Measurements from ENCODE around the gene TSC1. TPM values are rescaled to one million over a fixed set of nuclear protein-coding genes. Genes with fewer than 3 reads are reported as not detected.

TSC1 gene
- total RNA-seq, 1 donor from 2014 or later, result 52.8 TPM

DNA sequence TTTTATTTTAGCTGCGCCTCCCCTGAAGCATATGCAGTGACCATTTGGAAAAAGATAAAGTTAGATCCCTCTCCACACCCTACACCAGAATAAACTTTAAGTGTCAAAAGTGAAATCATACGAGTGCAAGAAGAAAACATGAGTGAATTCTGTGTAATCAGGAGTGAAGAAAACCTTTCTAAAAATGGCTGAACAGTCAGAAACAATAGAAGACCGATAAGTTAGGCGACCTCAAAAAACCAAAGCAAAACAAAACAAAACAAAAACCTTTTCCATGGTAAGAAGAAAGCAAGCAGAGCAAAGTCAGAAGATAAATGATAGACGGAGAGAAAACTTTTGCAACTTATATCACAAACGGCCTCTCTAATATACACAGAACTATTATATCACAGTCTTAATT is 16.6 kb upstream of the TSC1 start:
- Histone ChIP-seq H3K36me3 (no peaks in the 10 kb centered on the region), H3K27ac (replicated peaks) (no peak overlapping the region), H3K4me1 (peaks cover 8% of the 10 kb centered on the region), H3K4me3 (no peak overlapping the region), H3K27me3 (ENCODE audit: low read depth) (peaks cover 17% of the 10 kb centered on the region), H3K9me3 (replicated peaks) (peaks cover 3% of the 10 kb centered on the region)
- intact Hi-C loops (cut with micrococcal nuclease), result no loop called here
- TF ChIP-seq, protein P1, sequence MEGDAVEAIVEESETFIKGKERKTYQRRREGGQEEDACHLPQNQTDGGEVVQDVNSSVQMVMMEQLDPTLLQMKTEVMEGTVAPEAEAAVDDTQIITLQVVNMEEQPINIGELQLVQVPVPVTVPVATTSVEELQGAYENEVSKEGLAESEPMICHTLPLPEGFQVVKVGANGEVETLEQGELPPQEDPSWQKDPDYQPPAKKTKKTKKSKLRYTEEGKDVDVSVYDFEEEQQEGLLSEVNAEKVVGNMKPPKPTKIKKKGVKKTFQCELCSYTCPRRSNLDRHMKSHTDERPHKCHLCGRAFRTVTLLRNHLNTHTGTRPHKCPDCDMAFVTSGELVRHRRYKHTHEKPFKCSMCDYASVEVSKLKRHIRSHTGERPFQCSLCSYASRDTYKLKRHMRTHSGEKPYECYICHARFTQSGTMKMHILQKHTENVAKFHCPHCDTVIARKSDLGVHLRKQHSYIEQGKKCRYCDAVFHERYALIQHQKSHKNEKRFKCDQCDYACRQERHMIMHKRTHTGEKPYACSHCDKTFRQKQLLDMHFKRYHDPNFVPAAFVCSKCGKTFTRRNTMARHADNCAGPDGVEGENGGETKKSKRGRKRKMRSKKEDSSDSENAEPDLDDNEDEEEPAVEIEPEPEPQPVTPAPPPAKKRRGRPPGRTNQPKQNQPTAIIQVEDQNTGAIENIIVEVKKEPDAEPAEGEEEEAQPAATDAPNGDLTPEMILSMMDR (IDR thresholded peaks at IDR 0.05; ENCODE audit: borderline replicate concordance), result no peak
- DNase-seq, result no peak

DNA sequence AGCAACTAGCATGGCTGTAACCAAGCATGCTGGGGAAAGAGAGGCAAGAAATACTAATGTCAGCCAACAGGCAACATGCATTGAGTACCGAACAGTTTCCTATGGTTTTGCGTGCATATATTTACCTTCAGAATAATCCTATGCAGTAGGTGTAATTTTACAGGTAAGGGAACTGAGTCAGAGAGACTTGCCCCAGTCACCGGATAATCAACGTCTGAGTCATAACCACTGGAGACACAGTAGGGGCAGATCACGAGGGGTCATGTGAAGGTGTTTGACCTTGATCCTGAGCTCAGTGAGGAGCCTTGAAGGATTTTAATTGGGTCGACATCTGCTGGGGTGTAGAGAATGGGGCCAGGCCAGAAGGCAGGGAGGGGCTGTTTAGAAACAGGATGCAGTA is 13.4 kb upstream of the TSC1 start:
- no peak overlapping the region for H3K4me3 ChIP-seq
- intact Hi-C loops (cut with micrococcal nuclease), result no loop called here
- H3K27me3 ChIP-seq (ENCODE audit: low read depth), result no peaks in the 10 kb centered on the region
- TF ChIP-seq, protein P1 (IDR thresholded peaks at IDR 0.05; ENCODE audit: borderline replicate concordance), result no peak
- no peak overlapping the region for H3K27ac ChIP-seq (replicated peaks)
- peaks cover 20% of the 10 kb centered on the region for H3K9me3 ChIP-seq (replicated peaks)
- H3K36me3 ChIP-seq, result no peaks in the 10 kb centered on the region
- H3K4me1 ChIP-seq, result peaks cover 8% of the 10 kb centered on the region
- DNase-seq, result no peak

DNA sequence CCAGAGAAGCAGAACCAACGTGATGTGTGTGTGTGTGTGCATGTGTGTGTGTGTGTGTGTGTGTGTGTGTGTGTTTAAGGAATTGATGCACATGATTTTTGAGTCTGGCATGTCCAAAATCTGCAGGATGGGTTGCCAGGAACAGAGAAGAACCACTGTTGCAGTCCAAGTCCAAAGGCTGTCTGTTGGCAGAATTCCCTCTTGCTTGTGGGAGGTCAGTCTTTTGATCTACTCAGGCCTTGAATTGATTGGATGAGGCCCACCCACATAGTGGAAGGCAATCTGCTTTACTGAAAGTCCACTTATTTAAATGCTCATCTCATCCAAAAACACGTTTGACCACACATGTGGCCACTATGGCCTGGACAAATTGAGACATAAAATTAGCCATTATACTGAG is 11.4 kb upstream of the TSC1 start:
- TF ChIP-seq, protein P1 (IDR thresholded peaks at IDR 0.05; ENCODE audit: borderline replicate concordance), result no peak
- Histone ChIP-seq H3K4me3 (no peak overlapping the region), H3K27ac (replicated peaks) (no peak overlapping the region), H3K36me3 (no peaks in the 10 kb centered on the region), H3K4me1 (peaks cover 8% of the 10 kb centered on the region), H3K27me3 (ENCODE audit: low read depth) (no peaks in the 10 kb centered on the region), H3K9me3 (replicated peaks) (peaks cover 20% of the 10 kb centered on the region)
- intact Hi-C loops (cut with micrococcal nuclease), result no loop called here
- DNase-seq, result no peak

DNA sequence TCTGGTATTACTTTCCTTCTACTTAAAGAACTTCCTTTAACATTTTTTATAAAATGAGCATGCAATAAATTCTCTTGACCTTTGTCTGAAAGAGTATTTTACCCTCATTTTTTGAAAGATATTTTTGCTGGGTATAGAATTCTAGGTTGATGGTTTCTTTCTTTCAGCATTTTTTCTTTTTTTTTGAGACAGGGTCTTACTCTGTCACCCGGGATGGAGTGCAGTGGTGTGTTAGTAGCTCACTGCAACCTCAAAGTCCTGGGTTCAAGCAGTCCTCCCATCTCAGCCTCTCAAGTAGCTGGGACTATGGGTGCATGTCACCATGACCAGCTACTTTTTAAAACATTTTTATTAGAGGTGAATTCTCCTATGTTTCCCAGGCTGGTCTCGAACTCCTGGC is 10.7 kb upstream of the TSC1 start:
- TF ChIP-seq, protein P1 (IDR thresholded peaks at IDR 0.05; ENCODE audit: borderline replicate concordance), result no peak
- H3K9me3 ChIP-seq (replicated peaks), result peaks cover 20% of the 10 kb centered on the region
- H3K36me3 ChIP-seq, result no peaks in the 10 kb centered on the region
- peaks cover 8% of the 10 kb centered on the region for H3K4me1 ChIP-seq
- no peaks in the 10 kb centered on the region for H3K27me3 ChIP-seq (ENCODE audit: low read depth)
- intact Hi-C loops (cut with micrococcal nuclease), result no loop called here
- no peak overlapping the region for H3K27ac ChIP-seq (replicated peaks)
- DNase-seq, result no peak
- H3K4me3 ChIP-seq, result no peak overlapping the region

DNA sequence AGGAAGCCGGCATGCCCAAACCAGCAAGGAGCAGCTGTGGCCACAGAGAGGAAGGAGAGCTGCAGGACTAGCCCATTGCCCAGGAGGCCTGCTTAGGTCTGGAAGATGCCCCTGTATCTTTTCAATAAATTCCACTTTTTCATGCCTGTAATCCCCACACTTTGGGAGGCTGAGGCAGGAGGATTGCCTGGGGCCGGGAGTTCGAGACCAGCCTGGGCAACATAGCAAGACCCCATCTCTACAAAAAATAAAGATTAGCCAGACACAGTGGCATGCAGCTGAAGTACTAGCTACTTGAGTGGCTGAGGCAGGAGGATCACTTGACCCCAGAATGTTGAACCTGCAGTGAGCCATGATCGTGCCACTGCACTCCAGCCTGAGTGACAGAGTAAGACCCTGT is 5.3 kb upstream of the TSC1 start:
- H3K4me1 ChIP-seq, result peaks cover 19% of the 10 kb centered on the region
- intact Hi-C loops (cut with micrococcal nuclease), result no loop called here
- TF ChIP-seq, protein P1 (IDR thresholded peaks at IDR 0.05; ENCODE audit: borderline replicate concordance), result no peak
- no peaks in the 10 kb centered on the region for H3K27me3 ChIP-seq (ENCODE audit: low read depth)
- H3K36me3 ChIP-seq, result no peaks in the 10 kb centered on the region
- H3K4me3 ChIP-seq, result no peak overlapping the region
- no peak overlapping the region for H3K27ac ChIP-seq (replicated peaks)
- H3K9me3 ChIP-seq (replicated peaks), result peaks cover 7% of the 10 kb centered on the region
- no peak for DNase-seq
